Naive thymus-derived CD8-positive, alpha-beta T cell (primary cell): ENCODE data around the gene UBR2. TPM values are rescaled to one million over a fixed set of nuclear protein-coding genes. Genes with fewer than 3 reads are reported as not detected.

Experiments used
- ATAC-seq, 2 donors: fragments of 150-1000 bp; cut with Tn5 transposase in 1 of 2; sonication (Bioruptor Pico), chemical (Tn5 transposase) in 1 of 2; 1 replicate in 1 of 2; 2 replicates in 1 of 2; pipeline ENCODE4 v1.10.0; 2021; ENCODE audit warnings: mild to moderate bottlenecking in 2 of 2, moderate library complexity in 2 of 2
- POLR2A ChIA-PET: fragments of 350-600 bp; sonication (Branson Sonifier 250); formaldehyde crosslinking; loops from one replicate; lab custom pipeline; 2021; ENCODE audit warnings: antibody characterized with exemption; lab: Charles Lee
- DNase-seq, 10 donors: peaks; one replicate each; pipeline versions ENCODE4 v3.0.0 to v3.0.0-alpha.2; 2020 to 2022
- H3K27ac Mint-ChIP-seq, 10 donors: one replicate each; pipeline ENCODE4 v1.8.0; 2020 to 2022; ENCODE audit warnings: mild to moderate bottlenecking in 10 of 10, mixed read lengths in 10 of 10, moderate library complexity in 4 of 10, inconsistent platforms in 1 of 10
- H3K27me3 Mint-ChIP-seq, 5 donors: one replicate each; pipeline ENCODE4 v1.8.0; 2021 to 2022; ENCODE audit warnings: mixed read lengths in 5 of 5
- H3K36me3 Mint-ChIP-seq, 3 donors: one replicate each; pipeline ENCODE4 v1.8.0; 2020 to 2022; ENCODE audit warnings: mixed read lengths in 3 of 3, mild to moderate bottlenecking in 2 of 3, inconsistent platforms in 1 of 3
- H3K4me1 Mint-ChIP-seq, 4 donors: one replicate each; pipeline ENCODE4 v1.8.0; 2021 to 2022; ENCODE audit warnings: mixed read lengths in 4 of 4
- H3K4me3 Mint-ChIP-seq, 10 donors: one replicate each; pipeline ENCODE4 v1.8.0; 2020 to 2022; ENCODE audit warnings: mild to moderate bottlenecking in 10 of 10, mixed read lengths in 10 of 10, moderate library complexity in 6 of 10, inconsistent platforms in 1 of 10
- H3K9me3 Mint-ChIP-seq, 9 donors: one replicate each; pipeline ENCODE4 v1.8.0; 2020 to 2022; ENCODE audit warnings: mixed read lengths in 9 of 9, mild to moderate bottlenecking in 3 of 9, inconsistent platforms in 1 of 9, moderate library complexity in 1 of 9
- polyA plus RNA-seq, 3 donors: library from polyadenylated mRNA; unstranded; fragments of 300-500 nt; fragmentation: Illumina TruSeq; gene quantifications; one replicate each; pipeline ENCODE4 v1.2.3, GENCODE V29; 2021
- total RNA-seq, 8 experiments: library from RNA in 2 of 8; stranded (reverse) in 2 of 8; gene quantifications; one replicate each; pipeline ENCODE4 v1.2.3 and lab custom pipeline; 2021 to 2026

The UBR2 gene
- total and polyA plus RNA-seq, 5 experiments from 2014 or later = 7.0 to 49.6 (median 9.1) TPM

- no peaks in the 10 kb centered on the region for H3K4me1 Mint-ChIP-seq
- H3K27ac Mint-ChIP-seq = no peak overlapping the region
- H3K36me3 Mint-ChIP-seq = peaks cover 11 to 98% (median 48%) of the 10 kb centered on the region in 3 donors
- no peaks in the 10 kb centered on the region for H3K9me3 Mint-ChIP-seq
- POLR2A ChIA-PET = interaction anchor here (1.3 to 1.7 kb wide), 2 partner anchors 51 to 71 kb away, joined by 4 read pairs; partner anchors contain the start of gene TBCC
- ATAC-seq = no peak
- no peak overlapping the region for H3K4me3 Mint-ChIP-seq
- DNase-seq = no peak
- H3K27me3 Mint-ChIP-seq = no peaks in the 10 kb centered on the region
These were observed 111.0 kb downstream of the UBR2 start for GRCh38 chr6:42674780-42675179.

- H3K4me1 Mint-ChIP-seq = no peaks in the 10 kb centered on the region
- no peak for DNase-seq
- no peak for ATAC-seq
- peaks cover 0 to 96% (median 42%) of the 10 kb centered on the region in 3 donors for H3K36me3 Mint-ChIP-seq
- no peaks in the 10 kb centered on the region for H3K9me3 Mint-ChIP-seq
- H3K27me3 Mint-ChIP-seq = no peaks in the 10 kb centered on the region
- no peak overlapping the region for H3K4me3 Mint-ChIP-seq
- peak overlapping the region in 1 of 10 donors; percentile 16 for H3K27ac Mint-ChIP-seq
- POLR2A ChIA-PET = interaction anchor here (0.6 to 1.5 kb wide), 5 partner anchors 19 to 194 kb away, joined by 3 to 6 read pairs (median 3); partner anchors contain the start of gene TBCC
These were observed 115.5 kb downstream of the UBR2 start for GRCh38 chr6:42679358-42679757.

- peak overlapping the region; percentile 2 to 92 (median 47) for H3K27ac Mint-ChIP-seq
These were observed 124.5 kb downstream of the UBR2 start for GRCh38 chr6:42688281-42688680.

GRCh38 chr6:42689371-42689770 lies 125.5 kb downstream of the UBR2 start:
- Mint-ChIP-seq H3K4me1 (peaks cover 18 to 47% (median 39%) of the 10 kb centered on the region in 4 donors), H3K36me3 (peaks cover 4 to 77% (median 29%) of the 10 kb centered on the region in 3 donors), H3K27ac (peak overlapping the region; percentile 40 to 97 (median 90)), H3K9me3 (no peaks in the 10 kb centered on the region), H3K4me3 (no peak overlapping the region), H3K27me3 (no peaks in the 10 kb centered on the region)
- POLR2A ChIA-PET = interaction anchor here (1.1 kb wide), 1 partner anchor 14 kb away, joined by 3 read pairs; no protein-coding TSS in a partner anchor
- DNase-seq = no peak
- no peak for ATAC-seq

More at GRCh38 chr6:42688281-42688680, 124.5 kb downstream of the UBR2 start:
- POLR2A ChIA-PET = interaction anchor here (0.6 to 1.3 kb wide), 4 partner anchors 59 to 93 kb away, joined by 3 to 4 read pairs (median 4); no protein-coding TSS in a partner anchor
- Mint-ChIP-seq H3K27me3 (no peaks in the 10 kb centered on the region), H3K4me1 (peaks cover 13 to 36% (median 28%) of the 10 kb centered on the region in 4 donors), H3K9me3 (no peaks in the 10 kb centered on the region), H3K4me3 (no peak overlapping the region), H3K36me3 (peaks cover 4 to 88% (median 37%) of the 10 kb centered on the region in 3 donors)
- DNase-seq (no peak), ATAC-seq (no peak)

GRCh38 chr6:42690151-42690702 lies 126.4 kb downstream of the UBR2 start:
- POLR2A ChIA-PET = interaction anchor here (1.4 to 5.5 kb wide), 4 partner anchors 37 to 189 kb away, joined by 5 to 39 read pairs (median 26); partner anchors contain the start of genes RPL7L1 and TBCC
- no peaks in the 10 kb centered on the region for H3K9me3 Mint-ChIP-seq
- H3K27me3 Mint-ChIP-seq = no peaks in the 10 kb centered on the region
- no peak for ATAC-seq
- peak overlapping the region in 4 of 10 donors; percentile 12 to 41 (median 32) for H3K4me3 Mint-ChIP-seq
- peaks cover 4 to 71% (median 21%) of the 10 kb centered on the region in 3 donors for H3K36me3 Mint-ChIP-seq
- H3K27ac Mint-ChIP-seq = peak overlapping the region; percentile 79 to 97 (median 90)
- DNase-seq = no peak
- H3K4me1 Mint-ChIP-seq = peaks cover 26 to 55% (median 47%) of the 10 kb centered on the region in 4 donors

- H3K4me3 Mint-ChIP-seq = peak overlapping the region in 5 of 10 donors; percentile 12 to 54 (median 32)
- H3K4me1 Mint-ChIP-seq = peaks cover 26 to 55% (median 47%) of the 10 kb centered on the region in 4 donors
These were observed 127.0 kb downstream of the UBR2 start for GRCh38 chr6:42690872-42691271.

GRCh38 chr6:42692137-42692911 lies 128.5 kb downstream of the UBR2 start:
- Mint-ChIP-seq H3K36me3 (peaks cover 4 to 54% (median 9%) of the 10 kb centered on the region in 3 donors), H3K27ac (peak overlapping the region; percentile 48 to 96 (median 90)), H3K9me3 (no peaks in the 10 kb centered on the region), H3K4me3 (peak overlapping the region in 3 of 10 donors; percentile 4 to 61 (median 44)), H3K4me1 (peaks cover 26 to 55% (median 47%) of the 10 kb centered on the region in 4 donors), H3K27me3 (no peaks in the 10 kb centered on the region)
- ATAC-seq (peak in 1 of 2 donors; percentile 11), DNase-seq (no peak)
- POLR2A ChIA-PET = interaction anchor here (0.6 to 5.5 kb wide), 10 partner anchors 9 to 237 kb away, joined by 3 to 39 read pairs (median 8); partner anchors contain the start of genes BICRAL, CNPY3, RPL7L1 and TBCC

More at GRCh38 chr6:42690872-42691271, 127.0 kb downstream of the UBR2 start:
- Mint-ChIP-seq H3K36me3 (peaks cover 4 to 64% (median 15%) of the 10 kb centered on the region in 3 donors), H3K9me3 (no peaks in the 10 kb centered on the region), H3K27ac (peak overlapping the region; percentile 79 to 97 (median 90)), H3K27me3 (no peaks in the 10 kb centered on the region)
- POLR2A ChIA-PET = interaction anchor here (0.6 to 5.5 kb wide), 8 partner anchors 28 to 189 kb away, joined by 3 to 39 read pairs (median 6); partner anchors contain the start of genes RPL7L1 and TBCC
- no peak for DNase-seq
- ATAC-seq = peak; percentile 21 to 44

- ATAC-seq = peak; percentile 84 to 89
- no peaks in the 10 kb centered on the region for H3K9me3 Mint-ChIP-seq
These were observed 130.0 kb downstream of the UBR2 start for GRCh38 chr6:42693725-42694323.

GRCh38 chr6:42694586-42694985 lies 130.8 kb downstream of the UBR2 start:
- no peak for ATAC-seq

More at GRCh38 chr6:42693725-42694323, 130.0 kb downstream of the UBR2 start:
- Mint-ChIP-seq H3K4me3 (peak overlapping the region in 9 of 10 donors; percentile 23 to 75 (median 61)), H3K4me1 (peaks cover 26 to 55% (median 47%) of the 10 kb centered on the region in 4 donors), H3K27ac (peak overlapping the region; percentile 79 to 96 (median 90)), H3K27me3 (no peaks in the 10 kb centered on the region), H3K36me3 (peaks cover 4 to 40% (median 4%) of the 10 kb centered on the region in 3 donors)
- DNase-seq = peak in 5 of 10 donors; percentile 17 to 71 (median 38)
- POLR2A ChIA-PET = interaction anchor here (1.2 to 5.5 kb wide), 7 partner anchors 32 to 236 kb away, joined by 3 to 39 read pairs (median 25); partner anchors contain the start of genes BICRAL, CNPY3, RPL7L1 and TBCC

GRCh38 chr6:42696526-42697267 lies 132.9 kb downstream of the UBR2 start:
- DNase-seq (no peak), ATAC-seq (no peak)
- Mint-ChIP-seq H3K27me3 (no peaks in the 10 kb centered on the region), H3K36me3 (peaks cover 0 to 13% (median 4%) of the 10 kb centered on the region in 3 donors), H3K27ac (peak overlapping the region in 8 of 10 donors; percentile 6 to 83 (median 44)), H3K4me1 (peaks cover 17 to 34% (median 31%) of the 10 kb centered on the region in 4 donors), H3K9me3 (no peaks in the 10 kb centered on the region), H3K4me3 (no peak overlapping the region)
- POLR2A ChIA-PET = interaction anchor here (0.5 to 1.2 kb wide), 3 partner anchors 78 to 548 kb away, joined by 3 to 4 read pairs (median 3); no protein-coding TSS in a partner anchor

More at GRCh38 chr6:42694586-42694985, 130.8 kb downstream of the UBR2 start:
- peak overlapping the region in 6 of 10 donors; percentile 11 to 69 (median 32) for H3K4me3 Mint-ChIP-seq
- no peaks in the 10 kb centered on the region for H3K9me3 Mint-ChIP-seq
- H3K27me3 Mint-ChIP-seq = no peaks in the 10 kb centered on the region
- no peak for DNase-seq
- H3K27ac Mint-ChIP-seq = peak overlapping the region; percentile 79 to 96 (median 90)
- POLR2A ChIA-PET = interaction anchor here (1.2 to 5.5 kb wide), 5 partner anchors 32 to 185 kb away, joined by 3 to 39 read pairs (median 28); partner anchors contain the start of genes BICRAL, RPL7L1 and TBCC
- peaks cover 4 to 33% (median 4%) of the 10 kb centered on the region in 3 donors for H3K36me3 Mint-ChIP-seq
- H3K4me1 Mint-ChIP-seq = peaks cover 26 to 51% (median 47%) of the 10 kb centered on the region in 4 donors

GRCh38 chr6:42697268-42697655 lies 133.4 kb downstream of the UBR2 start:
- H3K36me3 Mint-ChIP-seq = peaks cover 0 to 10% (median 4%) of the 10 kb centered on the region in 3 donors
- H3K4me3 Mint-ChIP-seq = no peak overlapping the region
- POLR2A ChIA-PET = interaction anchor here (0.5 to 1.2 kb wide), 3 partner anchors 78 to 195 kb away, joined by 3 to 4 read pairs (median 4); no protein-coding TSS in a partner anchor
- no peak for DNase-seq
- peak overlapping the region in 2 of 10 donors; percentile 25 to 47 for H3K27ac Mint-ChIP-seq
- H3K4me1 Mint-ChIP-seq = peaks cover 17 to 29% (median 29%) of the 10 kb centered on the region in 4 donors
- no peaks in the 10 kb centered on the region for H3K27me3 Mint-ChIP-seq
- no peak for ATAC-seq
- H3K9me3 Mint-ChIP-seq = no peaks in the 10 kb centered on the region
